AG04449 (cell line): ENCODE results near the gene CCDC71.

Experiments used
- CTCF ChIA-PET: fragments of 350-600 bp; formaldehyde crosslinking; extraction: SDS; loops from one replicate; lab custom pipeline; 2021; ENCODE audit warnings: antibody characterized with exemption; lab: Yijun Ruan, JAX
- POLR2A ChIA-PET: fragments of 400-600, 350-600 bp; formaldehyde crosslinking; extraction: SDS; loops from one replicate; lab custom pipeline; 2020; ENCODE audit warnings: antibody characterized with exemption, inconsistent platforms; lab: Yijun Ruan, JAX
- DNase-seq: peaks from one replicate; pipeline ENCODE4 v3.0.0-alpha.2; 2010; ENCODE audit warnings: low read depth, low spot score
- H3K4me3 ChIP-seq: 2 replicates; pipeline ENCODE4 v1.5.1; 2011; ENCODE audit warnings: low read depth, mild to moderate bottlenecking, control low read depth, low read length
- CTCF ChIP-seq: IDR thresholded peaks from one replicate; pipeline ENCODE4 v1.5.1; 2011; ENCODE audit warnings: mild to moderate bottlenecking, moderate library complexity, low read length, control low read depth, inconsistent platforms; ENCODE audit not compliant: insufficient read depth; ENCODE audit errors: missing control alignments

The CCDC71 gene

GRCh38 chr3:49158792-49159191, 7.3 kb downstream of the CCDC71 start:
- ChIA-PET CTCF (interaction anchor here (0.6 to 5.2 kb wide), 4 partner anchors 10 to 302 kb away, joined by 3 to 28 read pairs (median 4); partner anchors contain the start of gene KLHDC8B), POLR2A (interaction anchor here (0.9 kb wide), 1 partner anchor 12 kb away, joined by 3 read pairs; the partner anchor contains the start of gene KLHDC8B)
- no peak overlapping the region for H3K4me3 ChIP-seq
- TF ChIP-seq CTCF = no peak
- no peak for DNase-seq

GRCh38 chr3:49158103-49158709, 7.9 kb downstream of the CCDC71 start:
- ChIA-PET POLR2A (no interaction called here), CTCF (interaction anchor here (1.5 to 5.2 kb wide), 2 partner anchors 10 to 13 kb away, joined by 4 to 28 read pairs; partner anchors contain the start of gene KLHDC8B)
- no peak for TF ChIP-seq CTCF
- H3K4me3 ChIP-seq = no peak overlapping the region
- DNase-seq = no peak

- H3K4me3 ChIP-seq = no peak overlapping the region
- POLR2A ChIA-PET = no interaction called here
- TF ChIP-seq CTCF = no peak
- DNase-seq = no peak
- CTCF ChIA-PET = interaction anchor here (5.2 kb wide), 1 partner anchor 14 kb away, joined by 28 read pairs; the partner anchor contains the start of gene KLHDC8B
Observed at GRCh38 chr3:49157289-49157688, 8.8 kb downstream of the CCDC71 start.

- no peak for DNase-seq
- no peak overlapping the region for H3K4me3 ChIP-seq
- POLR2A ChIA-PET = no interaction called here
- no peak for TF ChIP-seq CTCF
- CTCF ChIA-PET = no interaction called here
Observed at GRCh38 chr3:49153349-49153912, 12.7 kb downstream of the CCDC71 start.

- ChIA-PET CTCF (no interaction called here), POLR2A (no interaction called here)
- no peak for DNase-seq
Observed at GRCh38 chr3:49151610-49152009, 14.5 kb downstream of the CCDC71 start.

More at GRCh38 chr3:49151610-49152009, 14.5 kb downstream of the CCDC71 start:
- no peak for TF ChIP-seq CTCF
- H3K4me3 ChIP-seq = no peak overlapping the region
